GM18873 (cell line): ENCODE measurements around the gene AGER.
"Not testable (repeated sequence)": the region's sequence is repeated elsewhere in the genome, so short reads cannot be mapped to it uniquely, and the experiment has no call there.

Source experiments
- ATAC-seq: cut with Tn5 transposase; IDR thresholded peaks from one replicate; pipeline ENCODE4 v1.9.1; 2021; ENCODE audit warnings: mild to moderate bottlenecking, moderate library complexity, moderate number of reproducible peaks; ENCODE audit not compliant: unreplicated experiment, low FRiP score

Gene AGER

DNA sequence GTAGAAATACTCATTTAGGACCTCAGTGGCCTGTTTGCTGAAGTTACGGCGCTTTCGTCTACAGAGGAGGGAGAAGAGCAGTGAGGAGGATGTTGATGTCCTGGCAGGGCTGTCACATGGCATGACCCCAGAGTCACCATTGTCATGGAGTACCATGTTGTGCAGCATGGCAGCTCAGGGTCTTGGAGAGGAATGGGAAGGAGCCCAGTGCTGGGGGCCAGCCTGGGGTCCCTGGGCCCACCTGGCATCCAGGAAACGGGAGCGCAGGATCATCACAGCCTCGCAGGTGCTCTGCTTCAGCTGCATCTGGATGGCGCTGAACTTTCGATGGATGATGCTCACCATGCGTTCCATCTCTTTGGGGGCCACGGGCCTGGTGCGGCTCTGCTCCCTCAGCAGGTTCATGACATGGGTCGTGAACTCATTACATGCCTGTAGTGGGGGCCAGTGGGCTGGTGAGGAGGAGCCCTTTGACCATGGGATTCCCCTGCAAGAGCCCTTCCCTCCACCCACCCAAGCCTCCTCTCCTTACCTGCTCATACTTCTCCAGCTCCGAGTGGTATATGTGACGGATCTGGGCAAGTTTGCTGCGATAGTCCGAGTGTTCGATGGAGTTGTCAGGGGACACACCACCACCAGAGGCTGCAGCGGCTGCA lies 3.8 kb upstream of the AGER start:
- not testable (repeated sequence) for ATAC-seq

DNA sequence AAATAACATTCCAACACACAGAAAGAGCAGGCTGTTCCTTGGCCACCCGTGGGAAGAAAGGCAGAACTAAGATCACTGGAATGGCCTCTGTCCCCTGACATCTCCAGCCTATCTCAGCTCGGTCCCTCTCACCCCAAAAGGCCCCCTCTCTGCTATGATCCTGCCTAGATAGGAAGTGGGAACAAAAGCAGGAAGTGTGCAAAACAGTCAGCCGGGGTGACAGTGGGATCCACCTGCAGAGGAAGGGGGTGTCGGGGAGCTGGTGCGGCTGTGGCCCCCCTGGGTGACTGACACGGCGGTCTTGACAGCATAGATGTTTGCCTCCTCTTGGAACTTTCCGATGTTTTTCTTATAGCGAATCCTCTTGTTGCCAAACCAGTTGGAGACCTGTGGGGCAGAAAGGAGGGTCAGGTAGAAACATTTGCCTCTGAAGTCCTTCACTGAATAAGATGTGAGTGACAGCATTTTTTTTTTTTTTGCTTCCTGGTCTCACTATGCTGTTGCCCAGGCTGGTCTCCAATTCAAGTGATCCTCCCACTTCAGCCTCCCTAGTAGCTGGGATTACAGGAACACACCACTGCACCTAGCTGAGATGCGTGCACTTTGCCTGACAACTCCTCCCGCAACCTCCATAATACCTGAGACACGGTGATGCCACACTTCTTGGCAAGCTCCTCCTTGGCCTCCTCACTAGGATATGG lies 3.1 kb upstream of the AGER start:
- ATAC-seq: no peak

DNA sequence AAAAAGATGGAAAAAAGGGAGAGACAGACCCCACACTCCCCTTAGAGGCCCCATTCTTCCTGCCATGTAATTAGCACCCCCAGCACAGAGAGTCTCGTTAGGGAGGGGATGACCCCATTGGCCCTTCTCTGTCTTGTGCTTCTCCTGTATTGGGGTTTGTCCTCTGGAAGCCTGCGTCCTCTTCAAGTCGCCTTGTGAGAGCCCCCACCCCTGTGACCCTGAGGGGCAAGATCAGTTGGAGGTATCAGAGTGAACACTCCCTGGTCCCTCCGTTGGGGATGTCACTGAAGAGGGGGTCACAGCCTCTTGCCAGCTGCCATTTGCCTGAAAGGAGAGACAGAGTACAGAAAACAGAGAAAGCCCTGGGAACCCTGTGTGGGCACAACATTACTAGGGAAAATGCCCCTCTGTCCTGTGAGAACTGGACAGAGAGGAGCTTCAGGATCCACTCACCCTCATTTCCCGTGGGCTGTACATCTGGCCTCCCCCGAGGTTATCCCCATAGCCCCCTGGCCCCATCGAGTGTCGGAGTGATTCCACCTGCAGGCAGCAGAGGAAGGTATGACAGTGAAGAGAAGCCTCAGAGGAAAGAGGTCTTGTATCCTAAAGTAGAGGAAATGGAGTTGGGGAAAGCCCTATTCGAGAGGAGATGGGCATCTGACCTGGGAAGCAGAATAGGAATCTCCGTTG lies 2.2 kb upstream of the AGER start:
- ATAC-seq: not testable (repeated sequence)

DNA sequence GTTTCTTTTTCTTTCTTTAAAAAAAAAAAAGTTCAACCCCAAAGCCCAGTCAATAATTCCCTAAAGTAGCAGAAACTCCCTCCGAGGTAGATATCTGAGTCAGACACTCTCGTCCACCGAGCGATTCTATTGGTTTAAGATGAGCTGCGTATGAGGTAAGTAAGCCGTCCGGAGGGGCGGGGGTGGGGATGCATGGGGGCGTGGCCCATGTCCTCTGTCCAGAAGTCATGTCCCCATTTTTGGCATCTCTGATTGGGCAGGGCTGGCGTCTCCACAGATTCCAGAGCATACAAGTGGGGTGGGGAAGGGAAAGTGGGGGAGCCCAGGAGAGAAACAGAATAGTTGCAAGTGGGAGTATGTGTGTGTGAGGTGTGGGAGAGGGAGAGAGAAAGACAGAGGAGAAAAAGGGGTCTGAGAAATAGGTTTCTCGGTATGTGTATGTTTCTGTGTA lies 1.7 kb upstream of the AGER start:
- not testable (repeated sequence) for ATAC-seq

DNA sequence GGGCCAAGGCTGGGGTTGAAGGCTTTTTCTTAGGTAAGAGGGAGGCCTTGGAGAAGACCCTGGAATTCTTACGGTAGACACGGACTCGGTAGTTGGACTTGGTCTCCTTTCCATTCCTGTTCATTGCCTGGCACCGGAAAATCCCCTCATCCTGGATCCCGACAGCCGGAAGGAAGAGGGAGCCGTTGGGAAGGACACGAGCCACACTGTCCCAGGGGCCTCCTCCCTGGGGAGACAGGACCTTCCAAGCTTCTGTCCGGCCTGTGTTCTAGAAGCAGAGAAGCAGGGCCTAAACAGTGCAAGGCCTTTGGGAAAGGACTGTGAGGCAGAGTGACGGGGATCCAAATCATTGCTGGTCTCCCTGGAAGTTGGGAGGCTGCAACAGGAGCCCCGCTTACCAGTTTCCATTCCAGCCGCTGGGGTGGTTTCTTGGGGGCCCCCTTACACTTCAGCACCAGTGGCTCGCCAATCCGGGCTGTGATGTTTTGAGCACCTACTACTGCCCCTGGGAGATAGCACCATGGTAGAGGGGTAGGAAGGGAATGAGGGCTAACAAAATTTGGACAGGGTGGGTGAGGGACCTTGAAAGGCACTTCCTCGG lies 470 bp downstream of the AGER start:
- ATAC-seq: no peak

DNA sequence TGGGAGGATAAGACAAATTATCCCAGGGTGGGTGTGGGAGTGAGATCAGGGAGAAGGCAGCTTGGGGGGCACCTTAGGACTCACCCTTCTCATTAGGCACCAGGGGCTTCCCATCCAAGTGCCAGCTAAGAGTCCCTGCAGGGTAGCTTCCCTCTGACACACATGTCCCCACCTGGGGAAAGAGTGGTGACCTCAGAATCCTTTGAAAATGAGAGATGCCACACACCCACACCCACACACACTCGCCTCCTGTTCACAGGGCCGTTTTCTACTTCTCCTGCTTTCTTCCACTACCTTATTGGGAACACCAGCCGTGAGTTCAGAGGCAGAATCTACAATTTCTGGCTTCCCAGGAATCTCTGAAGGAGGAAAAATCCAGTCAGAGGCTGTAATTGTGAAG lies 1.0 kb downstream of the AGER start:
- ATAC-seq: no peak

DNA sequence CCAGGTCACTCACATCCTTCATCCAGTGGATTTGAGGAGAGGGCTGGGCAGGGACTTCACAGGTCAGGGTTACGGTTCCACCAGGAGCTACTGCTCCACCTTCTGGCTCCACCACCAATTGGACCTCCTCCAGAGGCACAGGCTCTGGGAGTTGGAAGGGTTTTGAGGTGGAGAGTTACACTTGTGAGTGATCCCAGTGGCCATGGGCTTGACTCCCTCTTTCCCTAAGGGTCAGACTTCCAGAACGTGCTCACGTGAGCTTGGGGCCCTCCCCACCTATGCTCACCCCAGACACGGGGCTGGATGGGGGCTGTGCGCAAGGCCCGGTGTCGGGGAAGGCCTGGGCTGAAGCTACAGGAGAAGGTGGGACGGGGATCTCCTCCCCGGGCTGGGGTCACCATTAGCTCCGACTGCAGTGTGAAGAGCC lies 1.5 kb downstream of the AGER start:
- no peak for ATAC-seq

DNA sequence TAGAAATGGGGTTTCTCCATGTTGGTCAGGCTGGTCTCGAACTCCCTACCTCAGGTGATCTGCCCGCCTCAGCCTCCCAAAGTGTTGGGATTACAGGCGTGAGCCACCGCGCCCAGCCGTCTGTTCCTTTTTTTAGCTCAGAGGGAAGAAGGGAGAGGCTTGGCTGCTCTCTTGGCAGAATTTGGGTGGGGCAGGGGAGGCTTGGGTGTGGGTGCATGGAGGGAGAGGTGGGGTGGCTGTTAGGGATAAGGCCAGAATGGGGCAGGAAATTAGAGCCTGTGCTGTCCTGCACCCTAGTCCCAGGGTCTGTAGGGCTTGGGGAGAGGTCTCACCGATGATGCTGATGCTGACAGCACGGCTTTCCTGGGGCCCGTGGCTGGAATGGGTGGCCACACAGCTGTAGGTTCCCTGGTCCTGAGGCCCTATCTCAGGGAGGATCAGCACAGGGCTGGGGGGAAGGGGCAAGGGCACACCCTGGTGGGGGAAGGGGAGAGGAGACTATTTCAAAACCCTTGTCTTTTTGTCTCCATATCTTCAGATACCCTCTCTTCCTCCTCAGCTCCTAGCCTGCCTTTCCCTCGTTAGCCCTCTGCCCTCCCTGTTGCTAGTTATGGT lies 2.0 kb downstream of the AGER start:
- ATAC-seq: no peak

DNA sequence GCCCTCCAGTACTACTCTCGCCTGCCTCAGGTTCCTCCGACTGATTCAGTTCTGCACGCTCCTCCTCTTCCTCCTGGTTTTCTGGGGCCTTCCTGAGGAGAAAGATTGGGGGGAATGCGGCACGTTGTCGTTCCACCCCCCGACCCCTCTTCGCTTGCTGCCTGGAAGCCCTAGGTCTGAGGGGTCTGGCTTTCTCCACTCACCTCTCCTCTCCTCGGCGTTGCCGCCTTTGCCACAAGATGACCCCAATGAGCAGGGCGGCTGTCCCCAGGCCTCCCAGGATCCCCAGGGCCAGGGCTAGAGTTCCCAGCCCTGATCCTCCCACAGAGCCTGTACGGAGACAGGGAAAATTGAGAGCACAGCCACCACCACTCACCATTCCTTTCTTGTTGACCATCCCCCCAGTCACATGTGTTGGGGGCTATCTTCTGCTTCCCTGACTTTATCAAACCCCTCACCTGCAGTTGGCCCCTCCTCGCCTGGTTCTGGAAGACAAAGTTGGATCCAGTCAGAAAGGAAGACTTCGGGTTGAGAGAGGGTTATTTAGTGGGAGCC lies 2.8 kb downstream of the AGER start:
- no peak for ATAC-seq

DNA sequence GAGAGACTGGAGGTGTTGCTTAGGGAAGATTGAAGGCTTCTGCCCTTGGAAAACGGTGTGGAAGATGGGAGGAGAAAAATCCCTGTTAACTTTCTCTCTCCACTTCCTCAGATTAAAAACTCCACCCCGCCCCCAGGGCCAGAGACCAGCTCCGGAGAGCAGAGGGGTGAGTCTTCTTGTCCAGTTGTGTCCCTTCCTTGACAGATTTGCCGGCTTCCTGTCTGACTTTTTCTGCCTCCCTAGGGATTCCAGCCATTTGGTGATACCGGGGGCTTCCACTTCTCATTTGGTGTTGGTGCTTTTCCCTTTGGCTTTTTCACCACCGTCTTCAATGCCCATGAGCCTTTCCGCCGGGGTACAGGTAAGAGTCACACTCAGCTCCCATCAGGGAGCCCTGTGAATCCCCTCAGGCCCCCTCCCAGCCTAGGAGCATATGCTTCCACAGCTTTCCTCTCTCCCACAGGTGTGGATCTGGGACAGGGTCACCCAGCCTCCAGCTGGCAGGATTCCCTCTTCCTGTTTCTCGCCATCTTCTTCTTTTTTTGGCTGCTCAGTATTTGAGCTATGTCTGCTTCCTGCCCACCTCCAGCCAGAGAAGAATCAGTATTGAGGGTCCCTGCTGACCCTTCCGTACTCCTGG lies 4.2 kb downstream of the AGER start:
- ATAC-seq: no peak

DNA sequence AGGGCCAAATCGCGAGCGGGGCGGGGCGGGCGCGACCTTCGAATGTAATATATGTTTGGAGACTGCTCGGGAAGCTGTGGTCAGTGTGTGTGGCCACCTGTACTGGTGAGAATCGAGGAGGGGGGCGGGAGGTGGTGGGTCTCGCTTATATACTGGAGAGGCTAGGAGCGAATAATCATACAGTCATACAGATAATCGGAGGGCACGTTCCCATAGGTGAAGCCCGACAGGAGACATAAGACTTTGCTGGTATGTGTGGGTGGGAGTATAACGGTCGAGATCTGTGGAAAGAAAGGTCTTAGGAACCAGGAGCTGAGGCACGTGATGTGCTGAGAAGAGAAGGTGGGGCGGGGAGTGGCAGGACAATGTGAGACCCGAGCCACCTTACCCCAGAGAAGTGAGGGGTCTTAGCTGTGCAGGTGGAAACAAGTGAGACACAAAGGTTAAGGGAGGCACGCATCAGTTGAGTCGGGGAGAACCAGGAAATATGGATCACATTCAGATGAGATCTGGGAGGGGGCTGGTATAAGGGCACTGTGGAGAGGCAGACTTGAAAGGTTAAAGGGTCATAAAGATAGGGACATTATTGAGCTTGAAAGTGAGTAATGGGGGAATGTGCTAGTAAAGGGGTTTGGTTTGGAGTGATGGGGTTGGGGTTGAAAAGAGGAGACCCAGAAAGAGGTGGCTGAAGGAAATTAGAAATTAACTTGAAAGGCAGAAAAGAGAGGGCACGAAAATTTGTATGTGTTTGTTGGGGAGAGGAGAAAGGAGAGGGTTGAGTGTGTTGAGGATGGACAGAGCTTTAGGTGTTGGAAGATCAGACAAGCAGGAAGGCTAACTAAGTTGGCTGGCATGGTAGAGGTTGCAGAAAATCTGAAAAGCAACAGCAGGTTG lies 5.3 kb downstream of the AGER start:
- ATAC-seq: no peak

DNA sequence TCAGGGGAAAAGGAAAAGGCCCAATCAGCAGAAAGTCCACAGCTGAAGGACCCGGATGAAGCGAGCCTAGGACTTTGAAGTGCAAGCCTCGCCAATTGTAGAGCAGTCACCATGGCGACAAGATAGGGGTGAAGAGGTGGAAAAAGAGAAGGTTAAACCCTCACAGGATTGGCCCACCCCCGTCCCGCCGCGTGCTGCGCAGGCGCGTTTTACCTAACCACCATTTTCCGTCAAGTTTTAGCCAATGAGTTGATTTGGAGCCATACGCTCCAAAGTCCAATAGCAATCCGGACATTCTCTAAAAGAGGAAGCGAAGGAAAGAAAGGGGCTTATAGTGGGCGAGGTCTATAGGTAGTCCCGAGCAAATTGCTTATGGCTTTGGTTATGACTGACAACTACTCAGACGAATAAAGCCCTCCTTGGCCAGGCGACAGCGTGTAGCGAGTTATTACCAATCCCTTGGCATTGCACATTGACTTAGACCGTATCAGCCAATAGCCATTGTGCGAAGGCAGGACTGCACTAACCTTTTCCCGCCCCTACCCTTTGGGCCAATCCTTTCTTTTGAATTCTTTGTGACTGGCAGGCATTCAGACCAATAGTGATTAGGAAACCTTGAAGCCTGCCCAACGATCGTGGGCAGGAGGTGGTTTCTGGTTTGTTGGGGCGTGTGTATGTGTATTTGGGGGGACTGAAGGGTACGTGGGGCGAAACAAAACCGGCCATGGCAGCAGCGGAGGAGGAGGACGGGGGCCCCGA lies 6.1 kb downstream of the AGER start, which contains the start of gene RNF5:
TSS of gene RNF5 (plus strand) at position 618 of the 759 bp plus-strand sequence. CDS start at position 725, 107 bp downstream.
- peak; percentile 88 for ATAC-seq

DNA sequence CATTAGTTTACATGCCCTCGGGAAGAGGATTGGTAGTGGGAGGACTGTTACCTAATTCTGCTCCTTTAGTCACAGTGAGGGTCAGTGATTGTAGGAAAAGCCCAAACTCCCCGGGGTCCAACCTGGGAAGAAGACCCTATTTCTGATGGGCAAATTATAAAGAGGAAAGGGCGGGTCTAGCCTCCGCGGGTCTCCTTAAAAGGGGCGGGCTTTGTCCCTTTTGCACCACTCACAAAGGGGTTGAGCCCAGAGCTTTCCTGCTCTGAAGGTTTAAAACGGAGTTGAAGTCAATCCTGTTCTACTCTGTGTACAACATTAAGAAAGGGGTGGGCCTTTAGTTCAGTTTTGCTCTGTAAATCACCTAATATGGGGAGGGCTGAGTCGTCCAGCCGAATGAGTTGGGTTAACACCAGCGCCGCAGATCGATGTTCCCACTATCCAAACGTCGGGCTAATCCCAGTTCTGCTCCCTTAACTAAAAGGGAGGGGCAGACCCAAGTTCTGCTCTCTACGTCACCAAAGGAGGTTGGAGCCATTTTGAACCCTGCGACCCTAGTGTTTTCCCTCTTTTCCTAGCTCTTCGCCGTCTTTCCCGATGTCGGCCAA lies 6.8 kb downstream of the AGER start:
- no peak for ATAC-seq

DNA sequence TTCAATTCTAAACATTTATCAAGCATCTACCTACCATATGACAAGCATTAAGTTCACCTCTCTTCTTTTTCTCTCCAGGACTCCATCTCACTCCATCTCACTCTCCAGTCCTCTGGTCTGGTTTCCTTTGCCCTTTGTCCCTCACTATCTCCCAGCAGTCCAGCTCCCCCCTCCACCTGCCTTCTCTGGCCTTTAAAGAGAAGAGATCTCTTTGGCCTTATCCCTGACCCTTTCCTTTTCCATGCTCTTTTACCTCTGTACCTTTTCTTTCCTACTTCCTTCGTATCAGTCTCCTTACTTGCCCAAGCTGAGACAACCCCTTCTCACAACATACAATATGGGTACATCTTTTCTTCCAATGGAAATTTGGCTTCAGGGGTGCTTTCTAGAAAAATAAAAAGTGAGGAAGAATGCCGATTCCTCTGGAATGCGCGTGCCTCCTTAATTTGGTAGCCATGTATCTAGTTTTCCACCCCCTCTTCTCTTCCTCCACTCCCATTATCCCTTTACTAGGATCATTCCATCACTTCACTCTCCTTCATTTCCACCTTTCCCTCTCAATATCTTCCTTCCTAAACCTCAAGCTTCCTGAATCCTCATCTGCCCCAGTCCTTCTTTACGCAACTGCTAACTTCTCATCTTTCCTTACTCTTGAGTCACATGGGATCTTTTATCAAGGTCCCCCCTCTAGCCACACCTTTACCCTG lies 7.4 kb downstream of the AGER start:
- ATAC-seq: no peak

DNA sequence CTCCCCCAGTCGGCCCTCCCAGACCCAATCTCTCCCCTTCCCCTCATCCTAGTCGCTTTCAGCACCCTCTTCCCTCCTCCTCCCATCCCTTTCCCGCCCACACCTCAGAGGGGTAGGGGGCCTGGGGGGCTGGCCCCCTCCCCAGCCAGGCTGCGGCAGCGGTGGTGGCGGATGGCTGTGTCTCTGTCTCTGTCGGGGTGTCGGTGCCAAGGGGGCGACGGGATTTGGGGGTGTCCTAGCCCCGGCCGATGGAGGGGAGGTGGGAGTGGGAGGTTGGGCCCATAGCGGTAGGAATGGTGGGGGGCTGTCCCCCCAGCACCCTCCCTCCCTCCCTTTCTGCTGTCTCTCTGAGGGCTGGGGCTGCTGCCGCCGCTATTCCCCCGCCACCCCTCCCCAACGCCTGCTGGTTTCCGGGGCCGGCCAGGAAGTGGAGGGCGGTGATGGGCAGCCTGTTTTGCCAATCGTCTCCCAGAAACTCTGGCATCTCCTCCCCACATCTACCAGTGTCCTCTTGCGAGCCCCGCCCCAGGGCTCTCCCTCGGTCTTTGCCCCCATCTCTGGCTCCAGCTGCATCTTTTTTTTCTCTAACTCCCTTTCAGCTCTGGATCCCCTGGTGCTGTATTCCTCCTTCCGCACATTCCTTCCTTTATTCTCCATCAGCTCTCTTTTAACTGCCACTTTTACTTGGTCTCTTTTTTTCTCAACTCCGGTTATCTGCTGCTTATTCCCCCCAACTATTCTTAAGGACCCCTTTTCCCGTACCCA lies 8.2 kb downstream of the AGER start, which contains the start of gene AGPAT1:
TSS of gene AGPAT1 (minus strand) at position 374 of the 765 bp plus-strand sequence. CDS start 4,588 bp downstream, outside the sequence.
- peak; percentile 29 for ATAC-seq

DNA sequence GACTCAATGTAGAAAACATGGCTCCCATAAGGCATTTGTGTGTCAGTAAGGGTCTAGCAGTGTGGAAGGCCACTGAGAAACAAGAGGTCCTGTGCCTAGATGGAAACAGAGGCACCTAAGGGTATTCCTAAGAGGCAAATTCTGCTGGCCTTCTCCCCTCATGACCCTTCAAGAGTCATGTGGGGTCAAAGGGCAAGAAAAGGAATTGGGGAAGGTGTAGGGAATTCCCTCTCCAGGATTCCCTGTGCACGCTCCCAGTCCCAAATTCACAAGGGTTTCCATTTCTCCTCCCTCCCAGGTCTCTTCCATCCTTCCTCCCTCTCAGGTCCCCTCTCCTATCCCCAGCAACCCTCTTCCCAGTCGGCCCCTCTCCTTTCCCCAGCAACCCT lies 8.7 kb downstream of the AGER start:
- ATAC-seq: no peak
